GM19043 (cell line): ENCODE measurements around the gene PIGB.
A peak's percentile ranks its signal among the peaks of the same experiment; 100 is the strongest.
"Not testable (repeated sequence)": the region's sequence is repeated elsewhere in the genome, so short reads cannot be mapped to it uniquely, and the experiment has no call there.

Experiments used
- ATAC-seq: cut with Tn5 transposase; IDR thresholded peaks from one replicate; pipeline ENCODE4 v1.9.1; 2021; ENCODE audit warnings: low read depth; ENCODE audit not compliant: unreplicated experiment

The PIGB gene

GRCh38 chr15:55318588-55319494, at the start of gene PIGB, which contains the start of gene PIGBOS1:
PIGB (plus strand) TSS chr15:55319222; CDS start chr15:55319251, 29 bp downstream.
PIGBOS1 (minus strand) TSS chr15:55319123; CDS start chr15:55317792, 1,331 bp downstream.
- ATAC-seq = peak; percentile 87

- ATAC-seq = no peak
Observed at GRCh38 chr15:55270291-55270690, 48.7 kb upstream of the PIGB start.

GRCh38 chr15:55276324-55276723, 42.7 kb upstream of the PIGB start:
- ATAC-seq = no peak

- ATAC-seq = peak; percentile 45
Observed at GRCh38 chr15:55277116-55277564, 41.9 kb upstream of the PIGB start.

- no peak for ATAC-seq
Observed at GRCh38 chr15:55277715-55278114, 41.3 kb upstream of the PIGB start.

- no peak for ATAC-seq
Observed at GRCh38 chr15:55279100-55279745, 39.8 kb upstream of the PIGB start.

- ATAC-seq = peak; percentile 79
Observed at GRCh38 chr15:55279746-55280351, 39.2 kb upstream of the PIGB start.

GRCh38 chr15:55280589-55280988, 38.4 kb upstream of the PIGB start:
- ATAC-seq = not testable (repeated sequence)

GRCh38 chr15:55281517-55282228, 37.3 kb upstream of the PIGB start:
- ATAC-seq = no peak

GRCh38 chr15:55282284-55282833, 36.7 kb upstream of the PIGB start:
- no peak for ATAC-seq

- no peak for ATAC-seq
Observed at GRCh38 chr15:55283379-55284147, 35.5 kb upstream of the PIGB start.

GRCh38 chr15:55284426-55284825, 34.6 kb upstream of the PIGB start:
- no peak for ATAC-seq

GRCh38 chr15:55286442-55287189, 32.4 kb upstream of the PIGB start:
- not testable (repeated sequence) for ATAC-seq

- no peak for ATAC-seq
Observed at GRCh38 chr15:55288006-55288717, 30.9 kb upstream of the PIGB start.

GRCh38 chr15:55289011-55289745, 29.8 kb upstream of the PIGB start:
- peak; percentile 32 for ATAC-seq

- ATAC-seq = peak; percentile 58
Observed at GRCh38 chr15:55289746-55290527, 29.1 kb upstream of the PIGB start, which contains the start of gene RAB27A. RAB27A (minus strand) TSS chr15:55289813; CDS start chr15:55234934, 54,879 bp downstream.
